A549 (cell line): ENCODE results near the gene TENT4A. TPM values are rescaled to one million over a fixed set of nuclear protein-coding genes. Genes with fewer than 3 reads are reported as not detected.

ENCODE experiments used
- ATAC-seq, 2 experiments: fragments of 200-7000 bp in 1 of 2; fragments of >200 bp in 1 of 2; cut with Nextera tagmentation in 1 of 2; cut with Tn5 transposase in 1 of 2; 3 replicates each; pipeline versions ENCODE4 v1.8.0 to v1.9.1; 2018 to 2020; ENCODE audit warnings: mild to moderate bottlenecking in 1 of 2, moderate library complexity in 1 of 2
- CTCF ChIA-PET: fragments of 300-600 bp; sonication (Branson Sonifier 250); formaldehyde crosslinking; extraction: SDS; loops from one replicate; lab custom pipeline; 2021; ENCODE audit warnings: antibody characterized with exemption, inconsistent platforms; lab: Yijun Ruan, JAX
- POLR2A ChIA-PET: fragments of 350-600 bp; formaldehyde crosslinking; extraction: SDS; loops from one replicate; lab custom pipeline; 2021; ENCODE audit warnings: antibody characterized with exemption, inconsistent platforms; lab: Yijun Ruan, JAX
- DNase-seq, 2 experiments: peaks; one replicate each; pipeline versions ENCODE4 v3.0.0 to v3.0.0-alpha.2; 2011 to 2016; ENCODE audit warnings: low read depth in 1 of 2, low spot score in 1 of 2
- FAIRE-seq: peaks from 2 replicates; lab custom pipeline; 2011; peaks lifted over from hg19 to GRCh38; lab: Jason Lieb, UNC
- H3K27ac ChIP-seq, 2 experiments: fragments of >200 bp; sonication (Bioruptor Twin); formaldehyde crosslinking; 3 replicates each; pipeline ENCODE4 v1.5.1; 2016 to 2017
- H3K4me1 ChIP-seq: fragments of >200 bp; sonication (Bioruptor Twin); formaldehyde crosslinking; 3 replicates; pipeline ENCODE4 v1.6.1; 2016
- H3K4me2 ChIP-seq: fragments of >200 bp; sonication (Bioruptor Twin); formaldehyde crosslinking; 3 replicates; pipeline ENCODE4 v1.6.1; 2016
- H3K4me3 ChIP-seq: fragments of >200 bp; sonication (Bioruptor Twin); formaldehyde crosslinking; 3 replicates; pipeline ENCODE4 v1.5.1; 2016
- H3K9me3 ChIP-seq: fragments of >200 bp; sonication (Bioruptor Twin); formaldehyde crosslinking; 3 replicates; pipeline ENCODE4 v1.6.1; 2016
- BHLHE40 ChIP-seq: IDR thresholded peaks from 2 replicates; pipeline ENCODE4 v1.6.1; 2012; ENCODE audit warnings: low read depth, low read length, inconsistent platforms
- CBX2 ChIP-seq: fragments of 200-600 bp; sonication (generic); IDR thresholded peaks from 2 replicates; pipeline ENCODE4 v1.6.1; 2016; ENCODE audit warnings: low read depth, mild to moderate bottlenecking, borderline replicate concordance
- CHD2 ChIP-seq: fragments of 150-350 bp; IDR thresholded peaks from 2 replicates; pipeline ENCODE4 v1.6.1; 2014; ENCODE audit warnings: low read length; ENCODE audit not compliant: partially characterized antibody
- CHD4 ChIP-seq: fragments of 200-600 bp; sonication (generic); IDR thresholded peaks from 2 replicates; pipeline ENCODE4 v1.6.1; 2016; ENCODE audit warnings: antibody characterized with exemption, mild to moderate bottlenecking, borderline replicate concordance
- EHF ChIP-seq: fragments of 250-450 bp; sonication (Bioruptor Pico); IDR thresholded peaks from 2 replicates; pipeline ENCODE4 v1.5.0; 2020; ENCODE audit warnings: mild to moderate bottlenecking
- EHMT2 ChIP-seq: fragments of 200-600 bp; sonication (generic); IDR thresholded peaks from 2 replicates; pipeline ENCODE4 v1.6.1; 2016; ENCODE audit warnings: antibody characterized with exemption, low read depth, mild to moderate bottlenecking, moderate library complexity
- HDAC2 ChIP-seq: fragments of 200-600 bp; sonication (generic); IDR thresholded peaks from 2 replicates; pipeline ENCODE4 v1.6.1; 2016
- JUNB ChIP-seq: fragments of >200 bp; sonication (Bioruptor Twin); formaldehyde crosslinking; IDR thresholded peaks from 2 replicates; pipeline ENCODE4 v1.6.1; 2016
- KDM5A ChIP-seq: fragments of 200-600 bp; sonication (generic); IDR thresholded peaks from 2 replicates; pipeline ENCODE4 v1.6.1; 2016; ENCODE audit warnings: antibody characterized with exemption, mild to moderate bottlenecking
- MAFK ChIP-seq: fragments of 450-650 bp; IDR thresholded peaks from 2 replicates; pipeline ENCODE4 v1.6.1; 2014; ENCODE audit not compliant: partially characterized antibody
- MYC ChIP-seq: IDR thresholded peaks from 2 replicates; pipeline ENCODE4 v1.6.1; 2012; ENCODE audit warnings: mild to moderate bottlenecking, inconsistent platforms, low read length, improper control_type of control experiment, borderline replicate concordance
- NR3C1 ChIP-seq: fragments of >200 bp; sonication (Bioruptor Twin); formaldehyde crosslinking; IDR thresholded peaks from 3 replicates; pipeline ENCODE4 v1.6.1; 2017
- PHF8 ChIP-seq: fragments of 200-600 bp; sonication (generic); IDR thresholded peaks from 2 replicates; pipeline ENCODE4 v1.6.1; 2016; ENCODE audit warnings: low read depth, mild to moderate bottlenecking, antibody characterized with exemption, moderate library complexity, borderline replicate concordance
- POLR2A ChIP-seq: IDR thresholded peaks from 2 replicates; pipeline ENCODE4 v1.6.1; 2012; ENCODE audit warnings: mild to moderate bottlenecking, low read length
- POLR2AphosphoS2 ChIP-seq: conservative IDR thresholded peaks from 2 replicates; pipeline ENCODE4 v1.6.1; 2012; ENCODE audit warnings: low read length, improper control_type of control experiment, inconsistent platforms
- RARB ChIP-seq: fragments of 250-450 bp; sonication (Bioruptor Pico); IDR thresholded peaks from 2 replicates; pipeline ENCODE4 v1.8.0; 2021; ENCODE audit warnings: mild to moderate bottlenecking, moderate library complexity
- RCOR1 ChIP-seq: fragments of 150-350 bp; IDR thresholded peaks from 2 replicates; pipeline ENCODE4 v1.6.1; 2014; ENCODE audit warnings: antibody characterized with exemption, low read length, low read depth
- RFX5 ChIP-seq: fragments of 450-650 bp; IDR thresholded peaks from 2 replicates; pipeline ENCODE4 v1.7.1; 2014; ENCODE audit warnings: antibody characterized with exemption, mild to moderate bottlenecking, moderate library complexity
- RNF2 ChIP-seq: fragments of 200-600 bp; sonication (generic); IDR thresholded peaks from 2 replicates; pipeline ENCODE4 v1.6.1; 2016; ENCODE audit warnings: low read depth, mild to moderate bottlenecking, antibody characterized with exemption, moderate library complexity, borderline replicate concordance
- SMC3 ChIP-seq: fragments of >200 bp; sonication (Bioruptor Twin); formaldehyde crosslinking; IDR thresholded peaks from 3 replicates; pipeline ENCODE4 v1.6.1; 2018; ENCODE audit warnings: inconsistent platforms
- SREBF2 ChIP-seq: fragments of 450-650 bp; IDR thresholded peaks from 2 replicates; pipeline ENCODE4 v1.6.1; 2014; ENCODE audit warnings: mild to moderate bottlenecking, moderate library complexity
- TFCP2L1 ChIP-seq: fragments of 250-450 bp; sonication (Bioruptor Pico); IDR thresholded peaks from 2 replicates; pipeline ENCODE4 v1.5.0; 2021; ENCODE audit warnings: mild to moderate bottlenecking
- ZNF302 ChIP-seq: fragments of 250-450 bp; sonication (Bioruptor Pico); IDR thresholded peaks from 2 replicates; pipeline ENCODE4 v1.9.0; 2021; ENCODE audit warnings: inconsistent platforms, mild to moderate bottlenecking, moderate library complexity
- WGBS: methylation state at CpG from one replicate; pipeline ENCODE4 v1.1.6; 2017; ENCODE audit errors: missing lambda C conversion rate; 5-methylcytosine and 5-hydroxymethylcytosine counted together
- polyA plus RNA-seq, 4 experiments: library from polyadenylated mRNA; depleted of rRNA in 3 of 4; stranded (reverse); fragments of >200 nt; fragmentation: RNase III in 1 of 4; extraction: RNeasy Plus Mini Kit Qiagen cat#74134 plus additional on column Dnase treatment in 1 of 4; gene quantifications; 2 replicates in 3 of 4; 3 replicates in 1 of 4; pipeline ENCODE4 v1.2.3, GENCODE V29; 2011 to 2017
- TF ChIP-seq, protein P1 (sequence below): fragments of 250-450 bp; sonication (Bioruptor Pico); IDR thresholded peaks from 2 replicates; pipeline ENCODE4 v1.5.0; 2021; ENCODE audit warnings: mild to moderate bottlenecking, moderate library complexity, borderline replicate concordance
- TF ChIP-seq, protein P2 (sequence below): fragments of >200 bp; sonication (Bioruptor Twin); formaldehyde crosslinking; IDR thresholded peaks from 3 replicates; pipeline ENCODE4 v1.5.1; 2016
- TF ChIP-seq, protein P3 (sequence below): fragments of >200 bp; sonication (Bioruptor Twin); formaldehyde crosslinking; IDR thresholded peaks from 3 replicates; pipeline ENCODE4 v1.6.1; 2016

TENT4A gene
- polyA plus RNA-seq, 2 of the 4 experiments (the other 2 are of a cell fraction) = 7.2 to 15.2 TPM

DNA sequence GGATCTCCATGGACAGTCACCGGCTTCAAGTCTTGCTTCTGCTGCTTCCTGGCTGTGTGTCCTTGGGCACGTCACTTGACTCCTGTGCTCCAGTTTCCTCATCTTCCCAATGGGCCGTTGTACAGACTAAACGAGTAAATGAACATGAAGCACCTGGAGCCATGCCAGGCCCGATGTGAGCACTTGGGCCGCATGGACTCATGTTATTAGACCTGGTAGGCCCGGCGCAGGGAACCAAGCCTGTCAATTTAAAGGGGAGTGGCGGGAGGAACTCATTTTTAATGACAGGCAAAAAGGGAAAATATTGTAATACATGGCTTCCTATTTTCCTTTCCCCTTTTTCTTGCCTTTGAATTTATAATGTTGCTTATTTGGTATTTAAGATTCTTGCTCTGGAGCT, 47.5 kb downstream of the TENT4A start:
- ChIA-PET POLR2A (no interaction called here), CTCF (interaction anchor here (1.1 kb wide), 1 partner anchor 34 kb away, joined by 3 read pairs; no protein-coding TSS in a partner anchor)
- FAIRE-seq (no peak), DNase-seq (no peak), ATAC-seq (no peak)
- WGBS = 88% methylated on average over 9 of the region's 9 CpGs
- TF ChIP-seq POLR2AphosphoS2 (no peak), CHD2 (no peak), EHMT2 (no peak), ZNF302 (CRISPR knock-in tag) (no peak), HDAC2 (no peak), RARB (no peak), KDM5A (no peak), SMC3 (no peak), PHF8 (no peak), RCOR1 (no peak), RFX5 (no peak), MYC (no peak), RNF2 (no peak)
- TF ChIP-seq, protein P1, sequence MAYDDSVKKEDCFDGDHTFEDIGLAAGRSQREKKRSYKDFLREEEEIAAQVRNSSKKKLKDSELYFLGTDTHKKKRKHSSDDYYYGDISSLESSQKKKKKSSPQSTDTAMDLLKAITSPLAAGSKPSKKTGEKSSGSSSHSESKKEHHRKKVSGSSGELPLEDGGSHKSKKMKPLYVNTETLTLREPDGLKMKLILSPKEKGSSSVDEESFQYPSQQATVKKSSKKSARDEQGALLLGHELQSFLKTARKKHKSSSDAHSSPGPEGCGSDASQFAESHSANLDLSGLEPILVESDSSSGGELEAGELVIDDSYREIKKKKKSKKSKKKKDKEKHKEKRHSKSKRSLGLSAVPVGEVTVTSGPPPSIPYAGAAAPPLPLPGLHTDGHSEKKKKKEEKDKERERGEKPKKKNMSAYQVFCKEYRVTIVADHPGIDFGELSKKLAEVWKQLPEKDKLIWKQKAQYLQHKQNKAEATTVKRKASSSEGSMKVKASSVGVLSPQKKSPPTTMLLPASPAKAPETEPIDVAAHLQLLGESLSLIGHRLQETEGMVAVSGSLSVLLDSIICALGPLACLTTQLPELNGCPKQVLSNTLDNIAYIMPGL = no peak
- TF ChIP-seq, protein P2, sequence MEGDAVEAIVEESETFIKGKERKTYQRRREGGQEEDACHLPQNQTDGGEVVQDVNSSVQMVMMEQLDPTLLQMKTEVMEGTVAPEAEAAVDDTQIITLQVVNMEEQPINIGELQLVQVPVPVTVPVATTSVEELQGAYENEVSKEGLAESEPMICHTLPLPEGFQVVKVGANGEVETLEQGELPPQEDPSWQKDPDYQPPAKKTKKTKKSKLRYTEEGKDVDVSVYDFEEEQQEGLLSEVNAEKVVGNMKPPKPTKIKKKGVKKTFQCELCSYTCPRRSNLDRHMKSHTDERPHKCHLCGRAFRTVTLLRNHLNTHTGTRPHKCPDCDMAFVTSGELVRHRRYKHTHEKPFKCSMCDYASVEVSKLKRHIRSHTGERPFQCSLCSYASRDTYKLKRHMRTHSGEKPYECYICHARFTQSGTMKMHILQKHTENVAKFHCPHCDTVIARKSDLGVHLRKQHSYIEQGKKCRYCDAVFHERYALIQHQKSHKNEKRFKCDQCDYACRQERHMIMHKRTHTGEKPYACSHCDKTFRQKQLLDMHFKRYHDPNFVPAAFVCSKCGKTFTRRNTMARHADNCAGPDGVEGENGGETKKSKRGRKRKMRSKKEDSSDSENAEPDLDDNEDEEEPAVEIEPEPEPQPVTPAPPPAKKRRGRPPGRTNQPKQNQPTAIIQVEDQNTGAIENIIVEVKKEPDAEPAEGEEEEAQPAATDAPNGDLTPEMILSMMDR = no peak
- H3K4me2 ChIP-seq = no peak overlapping the region
- no peak overlapping the region for H3K4me3 ChIP-seq
- no peak overlapping the region for H3K27ac ChIP-seq
- no peaks in the 10 kb centered on the region for H3K9me3 ChIP-seq
- peaks cover 16% of the 10 kb centered on the region for H3K4me1 ChIP-seq

DNA sequence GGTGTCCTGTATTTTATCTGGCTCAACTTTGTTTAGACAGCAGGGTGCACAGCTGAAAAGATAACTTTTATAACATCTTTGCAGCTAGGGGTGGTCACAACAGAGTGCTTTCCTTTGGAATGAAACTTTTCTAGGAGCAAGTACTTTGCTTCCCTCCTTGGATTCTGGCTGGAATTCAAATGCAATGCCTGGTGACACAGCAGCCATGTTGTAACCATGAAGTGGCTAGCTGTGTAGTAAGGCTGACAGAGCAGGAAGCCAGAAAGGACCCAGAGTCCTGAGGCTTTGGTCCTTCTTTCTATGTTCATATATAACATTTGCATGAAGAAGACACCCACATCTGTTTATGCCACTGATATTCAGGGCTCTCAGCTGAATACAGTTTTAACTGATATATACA, 48.1 kb downstream of the TENT4A start:
- ChIA-PET CTCF (interaction anchor here (1.1 to 1.2 kb wide), 2 partner anchors 8 to 35 kb away, joined by 3 read pairs; no protein-coding TSS in a partner anchor), POLR2A (no interaction called here)
- ATAC-seq (no peak), FAIRE-seq (no peak), DNase-seq (no peak)
- Histone ChIP-seq H3K4me1 (peaks cover 22% of the 10 kb centered on the region), H3K27ac (no peak overlapping the region), H3K4me3 (no peak overlapping the region), H3K4me2 (no peak overlapping the region), H3K9me3 (no peaks in the 10 kb centered on the region)
- no peak for TF ChIP-seq POLR2A
- TF ChIP-seq TFCP2L1 (CRISPR knock-in tag) = no peak
- no peak for TF ChIP-seq CHD2
- TF ChIP-seq EHF (CRISPR knock-in tag) = no peak
- TF ChIP-seq, protein P3, sequence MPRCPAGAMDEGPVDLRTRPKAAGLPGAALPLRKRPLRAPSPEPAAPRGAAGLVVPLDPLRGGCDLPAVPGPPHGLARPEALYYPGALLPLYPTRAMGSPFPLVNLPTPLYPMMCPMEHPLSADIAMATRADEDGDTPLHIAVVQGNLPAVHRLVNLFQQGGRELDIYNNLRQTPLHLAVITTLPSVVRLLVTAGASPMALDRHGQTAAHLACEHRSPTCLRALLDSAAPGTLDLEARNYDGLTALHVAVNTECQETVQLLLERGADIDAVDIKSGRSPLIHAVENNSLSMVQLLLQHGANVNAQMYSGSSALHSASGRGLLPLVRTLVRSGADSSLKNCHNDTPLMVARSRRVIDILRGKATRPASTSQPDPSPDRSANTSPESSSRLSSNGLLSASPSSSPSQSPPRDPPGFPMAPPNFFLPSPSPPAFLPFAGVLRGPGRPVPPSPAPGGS = no peak
- TF ChIP-seq JUNB = no peak
- no peak for TF ChIP-seq BHLHE40
- no peak for TF ChIP-seq NR3C1
- no peak for TF ChIP-seq MAFK
- no peak for TF ChIP-seq SREBF2
- no peak for TF ChIP-seq CHD4
- no peak for TF ChIP-seq MYC
- no peak for TF ChIP-seq RFX5
- TF ChIP-seq CBX2 = no peak
- TF ChIP-seq, protein P1 = no peak
